IMR-90 (cell line): ENCODE measurements around the gene OPCML. TPM values are rescaled to one million over a fixed set of nuclear protein-coding genes. Genes with fewer than 3 reads are reported as not detected.

ENCODE experiments used
- ATAC-seq: fragments of 200-7000 bp; cut with Tn5 transposase; 2 replicates; pipeline ENCODE4 v1.9.1; 2020; ENCODE audit warnings: low read depth, mild to moderate bottlenecking, moderate library complexity
- BruUV-seq: library from RNA; stranded (reverse); fragments of 400-500 nt; replicated peaks from 2 replicates; lab custom pipeline; 2021; lab: Mats Ljungman, UMichigan
- CTCF ChIA-PET: fragments of 300-600 bp; formaldehyde crosslinking; extraction: SDS; loops from one replicate; lab custom pipeline; 2021; ENCODE audit warnings: antibody characterized with exemption; lab: Yijun Ruan, JAX
- POLR2A ChIA-PET: fragments of 300-600 bp; sonication (Branson Sonifier 250); formaldehyde crosslinking; loops from one replicate; lab custom pipeline; 2022; ENCODE audit warnings: antibody characterized with exemption; ENCODE audit not compliant: unreplicated experiment; lab: Charles Lee
- DNase-seq: peaks from one replicate; pipeline ENCODE4 v3.0.0; 2013
- H2AFZ ChIP-seq: replicated peaks from 2 replicates; pipeline ENCODE3; 2013; ENCODE audit warnings: low read length, mild to moderate bottlenecking; ENCODE audit not compliant: poor library complexity
- H2AK5ac ChIP-seq: 2 replicates; pipeline ENCODE4 v1.6.1; 2013; ENCODE audit warnings: low read depth, low read length, inconsistent platforms
- H2AK9ac ChIP-seq: replicated peaks from 2 replicates; pipeline ENCODE3; 2013; ENCODE audit warnings: mild to moderate bottlenecking, low read depth, low read length, moderate library complexity; ENCODE audit not compliant: poor library complexity
- H2BK120ac ChIP-seq: 2 replicates; pipeline ENCODE4 v1.6.1; 2013; ENCODE audit warnings: low read depth, low read length, inconsistent platforms
- H2BK15ac ChIP-seq: 3 replicates; pipeline ENCODE4 v1.6.1; 2013; ENCODE audit warnings: low read depth, low read length, inconsistent platforms
- H2BK20ac ChIP-seq: 2 replicates; pipeline ENCODE4 v1.6.1; 2013; ENCODE audit warnings: low read depth, mild to moderate bottlenecking, inconsistent platforms, low read length, moderate library complexity
- H2BK5ac ChIP-seq: 2 replicates; pipeline ENCODE4 v1.6.1; 2013; ENCODE audit warnings: mild to moderate bottlenecking, low read depth, low read length, inconsistent platforms; ENCODE audit not compliant: poor library complexity, severe bottlenecking
- H3K14ac ChIP-seq: replicated peaks from 2 replicates; pipeline ENCODE4 v1.6.1; 2013; ENCODE audit warnings: low read depth, low read length, inconsistent platforms
- H3K18ac ChIP-seq: 2 replicates; pipeline ENCODE4 v1.6.1; 2013; ENCODE audit warnings: low read depth, low read length, control low read depth
- H3K23ac ChIP-seq: 2 replicates; pipeline ENCODE4 v1.6.1; 2013; ENCODE audit warnings: low read depth, low read length, inconsistent platforms
- H3K27ac ChIP-seq: 2 replicates; pipeline ENCODE4 v1.5.1; 2013; ENCODE audit warnings: mild to moderate bottlenecking, control low read depth, low read length; ENCODE audit not compliant: insufficient read depth
- H3K27me3 ChIP-seq: 2 replicates; pipeline ENCODE4 v1.6.1; 2013; ENCODE audit warnings: low read length; ENCODE audit not compliant: control insufficient read depth, insufficient read depth
- H3K36me3 ChIP-seq: 2 replicates; pipeline ENCODE4 v1.6.1; 2013; ENCODE audit warnings: low read length, mixed read lengths; ENCODE audit not compliant: control insufficient read depth, insufficient read depth
- H3K4ac ChIP-seq: 2 replicates; pipeline ENCODE4 v1.6.1; 2013; ENCODE audit warnings: low read depth, low read length, inconsistent platforms
- H3K4me1 ChIP-seq: 2 replicates; pipeline ENCODE4 v1.6.1; 2013; ENCODE audit warnings: low read length, mixed read lengths; ENCODE audit not compliant: control insufficient read depth, insufficient read depth
- H3K4me2 ChIP-seq: 2 replicates; pipeline ENCODE4 v1.6.1; 2013; ENCODE audit warnings: low read depth, mild to moderate bottlenecking, control low read depth, low read length, moderate library complexity
- H3K4me3 ChIP-seq: 2 replicates; pipeline ENCODE4 v1.5.1; 2013; ENCODE audit warnings: low read depth, mild to moderate bottlenecking, control low read depth, low read length, moderate library complexity; ENCODE audit not compliant: insufficient read depth
- H3K56ac ChIP-seq: 2 replicates; pipeline ENCODE4 v1.6.1; 2013; ENCODE audit warnings: low read length, inconsistent platforms; ENCODE audit not compliant: insufficient read depth; ENCODE audit errors: extremely low read depth
- H3K79me1 ChIP-seq, 2 experiments: 2 replicates each; pipeline ENCODE4 v1.6.1; 2013; ENCODE audit warnings: low read length in 2 of 2, inconsistent platforms in 1 of 2, low read depth in 1 of 2
- H3K9ac ChIP-seq: 2 replicates; pipeline ENCODE4 v1.6.1; 2013; ENCODE audit warnings: low read depth, low read length, control low read depth
- H3K9me1 ChIP-seq: 2 replicates; pipeline ENCODE4 v1.6.1; 2013; ENCODE audit warnings: low read length, inconsistent platforms; ENCODE audit not compliant: insufficient read depth
- H3K9me3 ChIP-seq: 2 replicates; pipeline ENCODE4 v1.6.1; 2013; ENCODE audit warnings: low read length; ENCODE audit not compliant: control insufficient read depth, insufficient read depth
- H4K20me1 ChIP-seq: 2 replicates; pipeline ENCODE4 v1.6.1; 2013; ENCODE audit warnings: low read length, inconsistent platforms; ENCODE audit not compliant: insufficient read depth
- H4K5ac ChIP-seq: 2 replicates; pipeline ENCODE4 v1.6.1; 2013; ENCODE audit warnings: mild to moderate bottlenecking, low read depth, low read length, control low read depth
- H4K8ac ChIP-seq, 2 experiments: 2 replicates each; pipeline ENCODE4 v1.6.1; 2013; ENCODE audit warnings: low read depth in 2 of 2, low read length in 2 of 2, control low read depth in 1 of 2, inconsistent platforms in 1 of 2
- H4K91ac ChIP-seq: 2 replicates; pipeline ENCODE4 v1.6.1; 2013; ENCODE audit warnings: low read depth, low read length, inconsistent platforms; ENCODE audit not compliant: insufficient read depth
- CEBPB ChIP-seq: IDR thresholded peaks from 2 replicates; pipeline ENCODE4 v1.6.1; 2012; ENCODE audit warnings: low read depth, low read length, improper control_type of control experiment
- CHD1 ChIP-seq: IDR thresholded peaks from 2 replicates; pipeline ENCODE4 v1.6.1; 2012; ENCODE audit warnings: low read depth, low read length, improper control_type of control experiment
- ELK1 ChIP-seq: fragments of 150-350 bp; IDR thresholded peaks from 2 replicates; pipeline ENCODE4 v1.6.1; 2016; ENCODE audit warnings: low read depth, mild to moderate bottlenecking, low read length, moderate library complexity, borderline replicate concordance
- MAZ ChIP-seq: IDR thresholded peaks from 2 replicates; pipeline ENCODE4 v1.6.1; 2012; ENCODE audit warnings: low read depth, mild to moderate bottlenecking, low read length, improper control_type of control experiment, moderate library complexity, borderline replicate concordance
- MXI1 ChIP-seq: IDR thresholded peaks from 2 replicates; pipeline ENCODE4 v1.6.1; 2012; ENCODE audit warnings: low read depth, mild to moderate bottlenecking, low read length, moderate library complexity, borderline replicate concordance
- POLR2A ChIP-seq: IDR thresholded peaks from 2 replicates; pipeline ENCODE4 v1.6.1; 2012; ENCODE audit warnings: mild to moderate bottlenecking, low read depth, low read length
- RAD21 ChIP-seq: IDR thresholded peaks from 2 replicates; pipeline ENCODE4 v1.6.1; 2012; ENCODE audit warnings: low read length, improper control_type of control experiment
- RFX5 ChIP-seq: IDR thresholded peaks from 2 replicates; pipeline ENCODE4 v1.8.0; 2012; ENCODE audit warnings: low read depth, mild to moderate bottlenecking, low read length, moderate library complexity
- SMC3 ChIP-seq: fragments of 150-350 bp; IDR thresholded peaks from 2 replicates; pipeline ENCODE4 v1.6.1; 2016; ENCODE audit warnings: low read depth, mild to moderate bottlenecking, antibody characterized with exemption, low read length, moderate library complexity
- USF2 ChIP-seq: fragments of 150-350 bp; IDR thresholded peaks from 2 replicates; pipeline ENCODE4 v1.6.1; 2017; ENCODE audit warnings: mild to moderate bottlenecking, antibody characterized with exemption, low read length, low read depth
- WGBS, 2 experiments: methylation state at CpG; one replicate each; pipeline versions ENCODE4 v1.1.5 to v1.1.7; 2013; ENCODE audit warnings: missing lambda C conversion rate in 2 of 2; ENCODE audit not compliant: insufficient read length in 1 of 2; ENCODE audit errors: extremely low coverage in 2 of 2; 5-methylcytosine and 5-hydroxymethylcytosine counted together
- dilution Hi-C: fragments of 300-500 bp; cut with HindIII; formaldehyde crosslinking; loops from one replicate; pipeline ENCODE4 v1.14.3; 2018; ENCODE audit warnings: low sequenced_read_pairs; ENCODE audit not compliant: unreplicated experiment
- in situ Hi-C: fragments of 300-500 bp; cut with MboI; formaldehyde crosslinking; loops from 3 replicates; pipeline ENCODE4 v1.14.3; 2019; ENCODE audit warnings: low sequenced_read_pairs, inconsistent platforms, mixed read lengths
- intact Hi-C: fragments of 100-400 bp; cut with micrococcal nuclease; formaldehyde crosslinking; loops from 2 replicates; pipeline ENCODE4 v1.10.0; 2022
- polyA plus RNA-seq, 3 experiments: library from polyadenylated mRNA; depleted of rRNA; stranded (reverse); fragments of >200 nt; gene quantifications; 2 replicates each; pipeline ENCODE4 v1.2.3, GENCODE V29; 2012; ENCODE audit warnings: low replicate concordance in 1 of 3
- total RNA-seq: library from RNA; depleted of rRNA; stranded (reverse); fragments of >200 nt; gene quantifications from 2 replicates; pipeline ENCODE4 v1.2.3, GENCODE V29; 2012

Gene OPCML
- total and polyA plus RNA-seq, 2 of the 4 experiments (the other 2 are of a cell fraction) = under 0.01 to 2.6 TPM

GRCh38 chr11:132499661-132500060 lies 1032.6 kb downstream of the OPCML start:
- POLR2A ChIA-PET = no interaction called here
- CTCF ChIA-PET = interaction anchor here (0.8 kb wide), 1 partner anchor 163 kb away, joined by 3 read pairs; no protein-coding TSS in a partner anchor
- Histone ChIP-seq H3K4me1 (no peaks in the 10 kb centered on the region), H4K20me1 (no peaks in the 10 kb centered on the region), H2BK20ac (no peak overlapping the region), H2AFZ (no peak overlapping the region), H3K9me3 (no peaks in the 10 kb centered on the region), H3K27ac (no peak overlapping the region), H3K9me1 (no peaks in the 10 kb centered on the region), H3K23ac (no peak overlapping the region), H2BK15ac (no peak overlapping the region), H4K8ac (no peak overlapping the region), H3K27me3 (no peaks in the 10 kb centered on the region), H3K14ac (no peak overlapping the region), H3K79me1 (no peaks in the 10 kb centered on the region), H3K4me2 (no peak overlapping the region), H2AK9ac (no peak overlapping the region), H4K5ac (no peak overlapping the region), H3K18ac (no peak overlapping the region), H4K91ac (no peak overlapping the region), H2BK5ac (no peak overlapping the region), H3K56ac (no peak overlapping the region), H3K9ac (no peak overlapping the region), H2BK120ac (no peak overlapping the region), H3K4me3 (no peak overlapping the region), H2AK5ac (no peak overlapping the region), H3K36me3 (no peaks in the 10 kb centered on the region), H3K4ac (no peak overlapping the region)
- dilution Hi-C loops = no loop called here
- intact Hi-C loops = no loop called here
- TF ChIP-seq POLR2A (no peak), ELK1 (no peak), CHD1 (no peak), USF2 (no peak), CEBPB (no peak), RFX5 (no peak), MAZ (no peak), SMC3 (no peak), RAD21 (no peak), MXI1 (no peak)
- no peak for ATAC-seq
- WGBS, 2 experiments = 75% methylated on average over 2 of the region's 3 CpGs; no CpG with 5 or more reads in 1 of the 2 experiments
- in situ Hi-C loops = no loop called here
- no TSS peak for BruUV-seq
- DNase-seq = no peak
